ENCODE measurements around the gene EML3. TPM values are rescaled to one million over a fixed set of nuclear protein-coding genes. Genes with fewer than 3 reads are reported as not detected.

EML3 gene
- total and polyA plus RNA-seq, 8 donors: 22.0 to 86.4 (median 24.5) TPM

GRCh38 chr11:62608776-62609175 is 3.8 kb downstream of the EML3 start:
- ATAC-seq (no peak), FAIRE-seq (no peak), DNase-seq (no peak)
- no peaks in the 10 kb centered on the region for H3K27me3 ChIP-seq
- no peak for TF ChIP-seq CTCF (IDR thresholded peaks at IDR 0.05)
- H3K9me3 ChIP-seq: no peaks in the 10 kb centered on the region
- no peak overlapping the region for H3K27ac ChIP-seq
- H3K4me1 ChIP-seq: peaks cover 0 to 11% (median 0%) of the 10 kb centered on the region in 3 donors
- peaks cover 0 to 10% (median 0%) of the 10 kb centered on the region in 3 donors for H3K36me3 ChIP-seq
- intact Hi-C loops (cut with DNase I): no loop called here
- no peak overlapping the region for H3K4me3 ChIP-seq
- 87 to 95% methylated on average over 12 of the region's 12 CpGs for WGBS, 2 donors

- no peak for TF ChIP-seq CTCF (IDR thresholded peaks at IDR 0.05)
- Histone ChIP-seq H3K4me3 (no peak overlapping the region), H3K9me3 (no peaks in the 10 kb centered on the region), H3K4me1 (peaks cover 0 to 8% (median 0%) of the 10 kb centered on the region in 3 donors), H3K36me3 (peaks cover 0 to 10% (median 0%) of the 10 kb centered on the region in 3 donors), H3K27ac (no peak overlapping the region), H3K27me3 (no peaks in the 10 kb centered on the region)
- 81 to 90% methylated on average over 4 of the region's 4 CpGs for WGBS, 2 donors
- intact Hi-C loops (cut with DNase I): no loop called here
- ATAC-seq (no peak), FAIRE-seq (no peak), DNase-seq (no peak)
Measured at GRCh38 chr11:62607714-62608113, 4.9 kb downstream of the EML3 start.

- Histone ChIP-seq H3K9me3 (no peaks in the 10 kb centered on the region), H3K36me3 (peaks cover 0 to 10% (median 0%) of the 10 kb centered on the region in 3 donors), H3K4me1 (peaks cover 0 to under 1% (median 0%) of the 10 kb centered on the region in 3 donors), H3K27ac (no peak overlapping the region), H3K4me3 (no peak overlapping the region), H3K27me3 (no peaks in the 10 kb centered on the region)
- no peak for DNase-seq
- WGBS, 2 donors: 95 to 96% methylated on average over 15 of the region's 15 CpGs
- TF ChIP-seq CTCF (IDR thresholded peaks at IDR 0.05): no peak
- intact Hi-C loops (cut with DNase I): no loop called here
- no peak for FAIRE-seq
- ATAC-seq: no peak
Measured at GRCh38 chr11:62605902-62606301, 6.7 kb downstream of the EML3 start.

GRCh38 chr11:62605467-62605866 is 7.1 kb downstream of the EML3 start:
- Histone ChIP-seq H3K4me3 (no peak overlapping the region), H3K27ac (no peak overlapping the region), H3K27me3 (no peaks in the 10 kb centered on the region), H3K9me3 (no peaks in the 10 kb centered on the region), H3K4me1 (peaks cover 0 to under 1% (median 0%) of the 10 kb centered on the region in 3 donors), H3K36me3 (peaks cover 0 to 10% (median 0%) of the 10 kb centered on the region in 3 donors)
- FAIRE-seq: no peak
- 80 to 88% methylated on average over 6 of the region's 6 CpGs for WGBS, 2 donors
- no peak for DNase-seq
- no peak for TF ChIP-seq CTCF (IDR thresholded peaks at IDR 0.05)
- intact Hi-C loops (cut with DNase I): no loop called here
- no peak for ATAC-seq

GRCh38 chr11:62604460-62605120 is 8.0 kb downstream of the EML3 start:
- Histone ChIP-seq H3K9me3 (no peaks in the 10 kb centered on the region), H3K4me1 (peaks cover 0 to 9% (median 6%) of the 10 kb centered on the region in 3 donors), H3K36me3 (peaks cover 0 to 10% (median 0%) of the 10 kb centered on the region in 3 donors), H3K27ac (no peak overlapping the region), H3K27me3 (no peaks in the 10 kb centered on the region), H3K4me3 (no peak overlapping the region)
- ATAC-seq (no peak), DNase-seq (no peak), FAIRE-seq (no peak)
- WGBS, 2 donors: 87 to 88% methylated on average over 13 of the region's 13 CpGs
- intact Hi-C loops (cut with DNase I): no loop called here
- TF ChIP-seq CTCF (IDR thresholded peaks at IDR 0.05): no peak

Measured in pancreas (tissue), 10 donors.